ENCODE data around the gene PNLIPRP1.

PNLIPRP1 gene

DNA sequence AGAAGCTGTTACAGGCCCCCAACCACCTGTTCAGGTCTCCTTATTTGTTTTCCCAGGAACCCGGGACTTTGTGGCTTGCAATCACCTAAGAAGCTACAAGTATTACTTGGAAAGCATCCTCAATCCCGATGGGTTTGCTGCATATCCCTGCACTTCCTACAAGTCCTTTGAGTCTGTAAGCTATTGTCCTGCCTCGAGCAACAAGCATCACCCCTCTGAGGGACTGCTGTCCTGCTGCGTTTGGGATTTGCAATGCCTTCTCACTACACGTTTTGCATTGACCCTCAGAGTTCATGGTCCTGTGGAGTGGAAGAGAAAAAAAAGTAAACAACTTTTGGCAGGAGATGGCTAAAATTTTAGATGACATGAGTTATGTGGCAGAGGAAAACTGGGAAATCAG, 9.2 kb downstream of the PNLIPRP1 start:
- DNase-seq (ENCODE audit: low spot score), result no peak

DNA sequence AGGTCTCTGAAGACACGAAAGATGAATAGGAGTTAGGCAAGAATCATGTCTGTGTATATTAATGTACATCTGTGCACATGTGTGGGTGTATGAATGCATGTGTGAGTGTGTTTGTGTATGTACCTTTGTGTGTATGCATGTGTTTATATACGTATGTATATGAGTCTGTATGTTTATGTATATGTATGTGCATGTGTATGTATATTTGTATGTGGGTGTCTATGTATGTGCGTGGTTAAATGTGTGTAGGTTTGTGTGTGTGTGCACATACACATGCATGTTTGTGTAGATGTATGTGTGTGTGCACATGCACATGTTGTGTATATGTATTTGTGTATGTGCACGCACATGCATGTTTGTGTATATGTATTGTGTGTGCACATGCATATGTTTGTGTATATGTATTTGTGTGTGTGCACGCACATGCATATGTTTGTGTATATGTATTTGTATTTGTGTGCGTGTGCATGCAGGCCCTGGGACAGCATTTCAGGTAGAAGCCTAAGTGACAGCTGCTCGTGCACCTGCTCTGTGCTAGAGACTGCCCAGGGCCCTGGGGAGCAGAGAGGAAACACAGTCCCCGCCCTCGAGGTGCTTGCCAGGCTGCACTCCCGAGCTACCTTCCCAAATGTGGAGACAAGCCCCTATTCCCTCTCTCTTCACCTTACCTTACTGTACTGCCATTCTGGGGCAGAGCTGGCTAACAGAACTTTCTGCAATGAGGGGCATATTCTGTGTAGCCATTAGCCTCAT, 12.1 kb downstream of the PNLIPRP1 start:
- DNase-seq (ENCODE audit: low spot score), result no peak

DNA sequence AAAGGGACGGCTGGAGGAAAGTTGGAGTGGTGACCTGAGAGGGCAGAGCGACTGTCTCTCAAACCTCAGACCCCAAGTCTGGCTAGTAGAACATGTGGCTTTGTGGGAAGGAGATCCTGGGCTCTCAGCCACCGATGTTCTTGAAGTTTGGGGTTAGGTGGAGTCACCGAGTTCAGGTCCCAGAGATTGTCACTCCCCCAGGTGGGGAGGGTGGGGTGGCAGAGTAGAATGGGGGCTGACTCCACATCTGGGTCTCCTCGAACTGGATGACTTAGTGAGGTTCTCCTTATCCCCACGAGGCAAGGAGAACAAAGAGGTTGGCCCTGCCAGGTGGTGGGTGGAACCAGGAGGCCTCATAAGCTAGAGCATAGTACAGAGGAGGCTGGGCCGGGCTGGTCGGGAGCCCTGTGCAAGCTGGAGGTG, 15.3 kb downstream of the PNLIPRP1 start:
- no peak for DNase-seq (ENCODE audit: low spot score)

DNA sequence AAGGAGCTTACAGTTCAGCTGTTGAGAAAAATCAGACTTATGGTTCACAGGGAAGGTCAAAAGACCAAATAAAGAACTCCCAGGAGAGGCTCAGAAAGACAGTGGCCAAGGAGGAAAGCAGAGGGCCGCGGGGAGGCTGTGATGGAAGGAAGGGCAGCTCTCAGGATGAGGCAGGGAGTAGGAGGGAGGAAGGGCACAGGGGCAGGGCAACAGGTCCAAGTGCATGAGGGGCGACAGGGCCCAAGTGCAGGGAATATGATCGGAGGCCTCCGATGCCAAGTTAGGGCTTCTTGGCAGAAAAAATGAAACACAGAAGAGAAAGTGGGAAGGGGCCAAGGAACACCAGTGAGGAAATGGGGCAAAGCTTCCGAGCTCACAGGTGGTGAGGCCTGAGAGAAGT, 16.6 kb downstream of the PNLIPRP1 start:
- no peak for DNase-seq (ENCODE audit: low spot score)

DNA sequence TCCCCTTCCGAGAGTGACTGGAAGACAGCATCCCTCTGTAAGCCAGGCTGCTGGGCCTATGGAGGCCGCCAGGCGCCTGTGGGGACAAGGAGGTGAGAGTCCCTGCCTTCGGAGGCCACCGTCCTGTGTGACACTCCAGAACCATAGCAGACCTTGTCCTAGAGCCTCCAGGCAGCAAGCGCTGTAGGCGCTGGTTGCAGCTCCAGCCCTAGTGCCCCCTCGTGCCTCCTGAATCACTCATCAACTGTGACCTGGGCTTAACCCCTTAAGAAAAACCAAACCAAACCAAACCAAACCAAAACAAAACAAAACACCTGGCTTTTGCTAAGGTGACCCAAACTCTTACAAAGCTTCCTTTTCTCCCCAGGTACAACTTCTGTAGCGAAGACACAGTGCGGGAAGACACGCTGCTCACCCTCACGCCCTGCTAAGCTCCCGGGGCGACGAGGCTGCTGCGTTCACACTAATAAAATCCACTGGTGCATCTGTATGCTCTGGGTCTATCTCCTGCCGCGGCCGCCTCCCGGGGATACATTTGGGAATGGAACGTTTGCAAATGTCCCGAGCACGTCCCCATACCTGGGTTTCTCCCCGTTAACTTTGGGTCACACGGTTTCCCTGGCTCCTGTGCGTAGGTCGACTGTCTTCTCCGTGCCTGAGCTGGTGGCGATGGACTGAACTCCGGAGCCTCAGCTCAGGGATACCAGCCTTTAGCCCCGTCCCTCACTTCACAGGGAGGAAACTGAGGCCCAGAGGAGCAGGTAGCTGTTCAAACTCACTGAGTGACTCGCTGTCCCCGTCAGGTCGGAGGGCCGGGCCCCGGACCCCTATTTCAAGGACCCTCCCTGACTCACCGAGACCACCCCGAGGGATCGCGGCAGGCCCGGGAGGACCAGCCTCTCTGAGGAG, 18.2 kb downstream of the PNLIPRP1 start:
- no peak for DNase-seq (ENCODE audit: low spot score)

DNA sequence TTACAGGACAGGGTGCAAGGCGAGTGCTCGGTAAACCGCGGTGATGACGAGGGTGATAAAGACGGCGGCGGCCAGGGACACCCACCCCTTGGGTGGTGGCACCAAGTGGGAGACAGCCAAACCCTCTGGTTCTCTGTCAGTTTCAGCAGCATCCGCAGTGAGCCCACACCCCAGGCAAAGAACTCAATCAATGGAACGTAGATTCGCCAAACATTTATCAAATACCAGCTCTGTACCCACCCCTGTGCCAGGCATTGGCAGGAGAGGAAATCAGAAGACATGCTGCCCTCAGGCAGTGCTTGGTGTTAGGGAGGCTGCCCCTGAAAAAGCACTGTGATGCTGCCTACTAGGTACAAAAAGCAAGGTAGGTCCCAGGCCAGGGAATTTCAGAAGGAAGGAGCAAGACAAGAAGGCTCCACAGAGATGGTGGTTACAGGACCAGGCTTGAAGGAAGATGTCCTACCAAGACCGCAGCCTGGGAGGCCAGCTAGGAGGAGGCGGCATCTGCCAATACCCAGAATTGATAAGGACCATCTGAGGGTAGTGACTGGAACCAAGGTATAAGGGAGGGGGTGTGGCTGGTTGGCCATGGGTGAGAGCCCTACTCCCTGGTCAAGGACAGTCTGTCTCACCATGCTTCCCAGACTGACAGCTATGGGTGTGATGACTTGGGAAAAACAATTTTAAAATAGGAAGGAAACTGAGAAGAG, 19.8 kb downstream of the PNLIPRP1 start:
- no peak for DNase-seq (ENCODE audit: low spot score)

DNA sequence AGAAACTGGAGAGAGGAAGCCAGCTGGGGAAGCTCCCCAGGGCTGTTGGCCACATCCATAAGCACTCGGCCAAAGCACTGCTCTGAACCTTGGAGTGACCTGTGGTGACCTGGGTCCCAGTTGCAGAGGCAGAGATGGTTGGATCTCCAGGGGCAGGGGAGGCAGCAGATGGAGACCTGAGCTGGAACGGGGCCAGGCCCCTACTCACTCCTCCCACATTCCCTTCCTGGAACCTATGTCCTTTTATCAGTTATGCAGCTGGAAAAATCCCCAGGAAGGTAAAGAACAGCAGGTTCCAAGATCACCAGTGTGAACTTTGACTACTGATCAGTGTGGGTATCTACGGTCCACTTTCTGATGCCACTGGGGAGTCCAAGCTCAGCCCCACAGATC, 20.4 kb downstream of the PNLIPRP1 start:
- DNase-seq (ENCODE audit: low spot score), result no peak

DNA sequence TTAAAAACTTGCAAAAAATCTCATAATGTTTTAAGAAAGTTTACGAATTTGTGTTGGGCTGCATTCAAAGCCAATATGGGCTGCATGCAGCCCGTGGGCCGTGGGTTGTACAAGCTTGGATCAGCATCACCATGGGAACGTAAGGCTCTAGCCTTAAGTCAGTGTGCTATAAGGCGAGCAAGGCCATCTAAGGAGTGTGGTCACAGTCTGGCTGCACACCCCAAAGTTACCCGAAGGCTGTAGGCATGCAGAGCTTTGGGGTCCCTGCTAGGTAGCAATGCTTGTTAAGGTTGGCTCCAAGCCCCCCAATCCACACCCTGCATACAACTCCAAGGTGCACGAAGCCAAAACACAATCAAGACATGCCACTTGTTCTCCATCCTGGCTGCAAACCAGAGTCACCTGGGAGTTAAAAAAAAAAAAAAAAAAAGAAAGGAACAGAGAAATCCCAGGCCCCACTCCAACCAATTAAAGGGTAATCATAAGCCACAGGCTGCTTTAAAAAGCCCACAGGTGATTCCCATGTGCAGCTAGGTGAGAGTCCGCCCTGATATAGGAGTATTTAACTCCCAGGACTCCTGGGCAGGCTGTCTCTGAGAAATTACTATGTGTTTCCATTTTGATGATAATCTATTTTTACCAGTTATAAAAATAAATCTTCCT, 21.5 kb downstream of the PNLIPRP1 start:
- no peak for DNase-seq (ENCODE audit: low spot score)

DNA sequence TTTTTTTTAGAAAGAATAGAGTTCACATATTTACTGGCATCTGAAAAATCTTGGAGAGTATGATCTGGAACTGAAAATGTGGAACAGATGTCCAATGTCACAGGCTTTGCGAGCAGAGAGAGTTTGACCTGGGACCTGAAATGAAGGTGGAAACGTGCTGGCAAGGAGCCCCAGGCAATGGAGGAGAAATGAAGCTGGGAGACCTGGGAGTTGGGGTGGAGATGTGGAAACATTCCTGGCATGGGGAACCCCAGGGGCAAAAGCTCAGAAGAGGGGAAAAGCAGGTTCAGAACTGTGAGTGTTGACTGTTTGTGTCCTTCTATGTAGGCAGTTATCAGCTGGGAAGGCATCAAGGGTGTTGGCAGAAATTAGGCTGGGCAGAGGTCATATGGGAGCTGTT, 22.7 kb downstream of the PNLIPRP1 start:
- DNase-seq (ENCODE audit: low spot score), result no peak

DNA sequence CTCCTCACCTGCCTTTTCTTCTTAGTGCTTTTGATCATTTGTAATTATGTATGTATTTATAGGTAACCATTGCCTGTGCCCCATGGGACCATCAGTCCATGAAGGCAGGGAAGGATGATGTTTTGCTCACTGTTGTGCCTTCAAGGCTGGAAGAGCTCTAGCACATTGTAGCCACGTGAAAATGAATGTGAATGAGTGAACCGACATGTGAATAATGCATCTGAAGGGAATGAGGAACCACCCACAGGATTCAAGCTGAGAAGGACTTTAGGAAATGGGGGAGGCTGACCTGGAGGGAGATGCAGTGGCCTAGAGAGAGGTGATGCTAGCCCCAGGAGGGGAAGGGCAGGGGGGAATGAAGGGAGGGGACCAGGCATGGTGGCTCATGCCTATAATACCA, 24.0 kb downstream of the PNLIPRP1 start:
- DNase-seq (ENCODE audit: low spot score), result no peak

DNA sequence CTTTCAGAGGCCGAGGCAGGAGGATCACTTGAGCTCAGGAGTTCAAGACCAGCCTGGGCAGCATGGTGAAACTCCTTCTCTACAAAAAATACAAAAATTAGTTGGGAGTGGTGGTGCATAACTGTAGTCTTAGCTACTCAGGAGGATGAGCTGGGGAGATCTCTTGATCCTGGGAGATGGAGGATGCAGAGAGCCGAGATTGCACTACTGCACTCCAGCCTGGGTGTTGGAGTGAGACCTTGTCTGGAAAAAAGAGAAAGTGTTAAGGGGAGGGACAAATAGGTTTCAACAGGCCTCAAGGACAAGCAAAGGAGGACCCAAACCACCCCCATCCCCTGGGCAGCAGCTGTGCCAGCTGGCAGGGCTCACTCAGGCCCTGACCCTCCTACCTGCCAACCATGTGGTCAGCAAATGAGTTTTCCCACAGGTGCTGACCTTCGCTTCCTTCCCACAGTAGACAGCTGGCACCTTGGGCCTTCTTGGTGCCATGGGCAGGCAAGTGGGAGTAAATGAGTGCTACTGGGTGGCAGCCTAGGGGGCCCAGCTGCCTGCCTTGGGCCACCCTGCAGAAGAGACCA, 24.5 kb downstream of the PNLIPRP1 start:
- DNase-seq (ENCODE audit: low spot score), result no peak

DNA sequence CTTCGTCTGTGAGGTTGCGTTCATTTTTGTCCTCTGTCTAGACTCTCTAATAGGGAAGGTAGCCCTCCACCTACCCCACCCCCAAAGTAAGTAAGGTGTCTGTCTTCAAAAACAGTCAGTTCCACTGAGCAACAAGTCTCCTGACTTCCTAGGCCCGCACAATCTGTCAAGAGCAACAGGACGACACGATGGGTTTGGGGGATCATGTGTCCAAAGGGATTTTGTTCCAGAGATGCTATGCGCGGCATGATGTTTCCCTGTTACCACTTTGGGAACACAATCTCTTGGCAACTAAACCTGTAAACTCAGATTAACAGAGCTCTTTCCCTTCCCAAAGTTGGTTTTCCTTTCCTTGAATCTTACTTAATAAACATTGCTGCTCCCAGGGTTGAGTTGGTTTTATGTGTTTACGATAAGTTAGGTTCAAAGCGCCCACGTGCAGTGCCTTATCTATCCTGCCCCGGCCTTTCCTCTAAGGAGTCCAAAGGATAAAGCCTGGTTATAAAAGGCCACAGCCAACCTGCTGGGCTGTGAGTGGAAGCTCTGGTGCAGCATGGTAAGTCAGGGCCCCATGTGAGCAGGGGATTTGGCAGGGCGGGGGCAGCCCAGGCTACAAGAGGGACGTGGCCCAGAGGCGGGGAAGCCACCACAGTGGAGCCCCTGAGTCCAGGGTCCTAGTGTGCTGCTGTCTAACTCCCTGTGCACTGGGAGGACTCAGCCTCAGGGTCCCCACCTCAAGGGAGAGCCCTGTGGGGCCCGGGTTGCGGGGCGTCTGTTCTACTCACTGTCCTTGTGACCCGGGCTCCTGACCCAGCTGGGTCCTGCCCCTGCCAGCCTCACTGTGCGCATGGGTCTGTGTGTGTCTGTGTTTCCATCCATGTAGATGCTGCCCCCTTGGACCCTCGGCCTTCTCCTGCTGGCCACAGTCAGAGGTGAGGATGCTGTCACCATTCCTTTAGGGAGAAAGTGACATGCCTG, 30.0 kb downstream of the PNLIPRP1 start, which contains the start of gene PNLIPRP2:
Gene PNLIPRP2, plus strand, starts transcription at position 531 of the 978 bp plus-strand sequence.
- DNase-seq (ENCODE audit: low spot score), result no peak

DNA sequence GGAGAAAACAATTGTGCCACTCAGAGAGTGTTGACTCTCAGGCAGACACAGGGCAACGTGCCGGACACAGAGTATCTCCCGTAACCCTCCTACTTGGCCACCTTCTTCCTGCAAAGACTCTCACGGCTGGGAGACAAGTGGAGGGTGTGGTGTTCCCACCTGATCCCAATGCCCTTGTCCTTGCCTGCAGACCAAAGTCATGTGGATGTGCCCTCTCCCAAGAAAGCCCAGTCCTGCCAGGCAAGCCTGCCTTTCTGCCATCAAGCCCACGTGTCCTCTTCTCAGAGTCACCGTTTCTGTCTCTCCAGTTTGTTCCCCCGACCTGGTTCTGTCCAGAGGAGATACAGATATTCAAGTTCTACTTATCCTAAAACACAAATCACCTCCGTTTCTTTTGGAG, 30.7 kb downstream of the PNLIPRP1 start:
- no peak for DNase-seq (ENCODE audit: low spot score)

DNA sequence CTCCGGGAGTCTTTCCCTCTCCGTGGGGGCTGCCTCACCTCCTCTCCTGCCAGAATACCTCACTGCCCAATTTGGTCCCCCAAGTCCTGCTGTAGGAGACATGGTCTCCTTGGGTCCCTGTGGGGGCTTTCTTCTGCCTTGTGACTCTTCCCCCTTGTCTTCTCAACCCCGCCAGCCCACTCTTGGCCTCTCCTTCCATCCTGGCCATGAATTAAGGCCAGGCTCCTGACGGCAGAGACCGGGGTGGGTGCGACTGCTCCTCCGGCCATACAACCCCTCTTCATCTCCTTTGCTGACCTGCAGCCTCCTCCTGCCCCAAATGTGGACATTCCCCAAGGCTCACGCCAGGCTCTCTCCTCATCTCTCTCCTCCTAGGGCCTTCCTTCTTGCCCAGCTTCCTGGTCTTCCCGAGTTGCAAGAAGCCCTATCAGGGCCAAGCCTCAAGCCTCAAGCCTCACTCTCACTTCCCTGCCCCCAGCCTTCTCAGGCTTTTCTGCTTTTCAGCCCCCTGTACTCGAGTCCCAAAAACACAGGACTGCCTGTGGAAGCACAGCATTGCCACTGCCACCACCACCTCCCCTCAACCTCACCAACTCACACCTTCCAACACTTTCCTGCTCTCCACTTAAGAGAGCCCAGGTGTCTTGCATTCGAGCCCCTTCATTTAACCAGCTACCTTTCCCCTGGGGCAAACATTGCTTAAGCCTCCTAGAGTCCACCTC, 31.3 kb downstream of the PNLIPRP1 start:
- DNase-seq (ENCODE audit: low spot score), result no peak

DNA sequence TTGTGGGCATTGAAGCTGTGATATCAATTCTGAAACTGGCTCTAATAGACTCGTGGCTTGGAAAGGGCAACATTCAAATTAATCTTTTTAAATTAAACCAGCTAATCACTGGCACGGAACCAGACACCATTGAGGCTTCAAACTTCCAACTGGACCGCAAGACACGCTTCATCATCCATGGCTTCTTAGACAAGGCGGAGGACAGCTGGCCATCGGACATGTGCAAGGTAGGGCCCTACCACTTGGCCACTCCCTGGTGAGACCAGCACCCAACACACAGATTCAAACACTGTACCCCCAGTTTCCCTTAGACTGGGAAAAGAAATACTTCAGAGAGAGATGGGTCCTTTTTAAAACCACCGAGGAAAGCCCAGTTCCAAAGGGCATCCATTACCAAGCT, 35.1 kb downstream of the PNLIPRP1 start:
- DNase-seq (ENCODE audit: low spot score), result no peak

DNA sequence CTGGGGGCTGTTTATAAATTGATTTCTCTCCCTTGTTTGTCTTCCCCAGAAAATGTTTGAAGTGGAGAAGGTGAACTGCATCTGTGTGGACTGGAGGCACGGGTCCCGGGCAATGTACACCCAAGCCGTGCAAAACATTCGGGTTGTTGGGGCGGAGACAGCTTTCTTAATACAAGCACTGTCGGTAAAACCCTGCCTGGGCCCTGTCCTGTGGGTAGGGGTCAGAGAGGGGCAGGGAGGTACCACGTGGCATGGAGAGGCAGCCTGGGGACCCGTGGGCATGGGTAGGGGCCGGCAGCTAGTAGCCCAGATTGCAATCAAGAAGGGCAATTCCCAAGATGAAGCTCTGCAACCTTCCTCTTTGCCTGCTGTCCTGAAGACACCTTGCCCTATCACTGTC, 36.1 kb downstream of the PNLIPRP1 start:
- DNase-seq (ENCODE audit: low spot score), result no peak

DNA sequence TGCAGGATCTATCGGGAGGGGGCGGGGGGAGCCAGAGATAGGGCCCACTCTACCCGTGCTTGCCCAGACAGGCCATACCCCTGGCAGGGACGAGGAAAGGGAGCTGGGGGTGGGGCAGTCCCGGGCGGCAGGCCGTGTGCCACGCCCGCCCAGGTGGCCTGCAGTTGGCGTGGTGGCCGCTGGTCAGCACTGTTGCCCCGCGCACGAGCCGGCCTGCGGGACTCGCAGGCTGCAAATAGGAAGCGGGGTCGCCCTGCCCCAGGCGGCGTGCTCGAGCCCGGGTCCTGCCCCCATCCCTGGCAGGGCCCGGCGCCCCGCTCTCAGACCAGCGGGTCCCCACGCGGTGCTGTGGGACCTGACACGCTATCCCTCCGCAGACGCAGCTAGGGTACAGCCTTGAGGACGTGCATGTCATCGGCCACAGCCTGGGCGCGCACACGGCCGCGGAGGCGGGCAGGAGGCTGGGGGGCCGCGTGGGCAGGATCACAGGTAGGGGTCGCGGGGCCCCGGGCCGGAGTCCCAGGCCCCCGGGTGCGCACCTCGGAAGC, 36.7 kb downstream of the PNLIPRP1 start:
- no peak for DNase-seq (ENCODE audit: low spot score)

DNA sequence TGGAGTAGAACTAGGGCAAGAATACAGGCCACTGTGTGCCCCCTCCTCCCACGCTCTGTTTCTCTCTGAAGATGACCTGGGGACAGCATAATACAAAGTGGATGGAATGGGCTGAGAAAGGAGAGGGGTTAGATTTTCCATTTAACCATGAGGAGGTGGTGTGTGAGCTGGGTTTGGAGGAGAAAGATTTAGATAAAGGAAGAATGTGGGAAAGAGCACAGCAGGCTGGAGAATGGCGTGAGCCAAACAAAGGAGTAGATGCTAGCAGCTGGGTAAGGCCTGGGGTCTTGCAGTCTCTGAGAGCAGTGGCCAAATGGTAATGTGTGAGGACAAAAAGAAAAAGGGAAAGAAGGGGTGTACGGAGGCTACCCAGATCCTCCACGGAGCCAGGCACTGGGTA, 38.6 kb downstream of the PNLIPRP1 start:
- no peak for DNase-seq (ENCODE audit: low spot score)

DNA sequence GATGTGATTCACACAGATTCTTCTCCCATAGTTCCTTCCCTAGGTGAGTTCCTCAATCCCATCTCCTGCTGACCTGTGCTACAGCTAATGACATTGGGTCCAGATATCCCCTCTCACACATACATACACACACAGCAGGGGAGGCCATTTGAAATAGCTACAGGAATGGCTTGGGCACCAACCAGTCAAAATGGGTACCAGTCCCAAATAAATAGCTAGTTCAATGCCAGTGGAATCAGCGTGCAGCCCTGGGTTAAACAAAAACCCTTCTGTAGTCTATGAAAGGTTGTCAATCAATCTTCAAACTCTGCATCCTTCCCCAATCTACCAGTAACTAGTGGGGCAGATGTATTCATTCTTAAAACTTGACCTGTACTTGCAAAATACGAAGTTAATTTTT, 39.3 kb downstream of the PNLIPRP1 start:
- no peak for DNase-seq (ENCODE audit: low spot score)

Data from CD4-positive, alpha-beta T cell treated with Interleukin-15 for 4 hours (primary cell).